Kidney tubule cell (primary cell): ENCODE data around the gene UMODL1.

ENCODE experiments used
- DNase-seq: peaks from one replicate; pipeline ENCODE4 v3.0.0-alpha.2; 2018; ENCODE audit warnings: low spot score

UMODL1 gene

GRCh38 chr21:42080788-42081083, 9.6 kb downstream of the UMODL1 start:
- peak; percentile 27 for DNase-seq

- DNase-seq, result no peak
Measured at GRCh38 chr21:42081138-42081537, 10.0 kb downstream of the UMODL1 start.

GRCh38 chr21:42081931-42082381, 10.8 kb downstream of the UMODL1 start:
- DNase-seq, result no peak

GRCh38 chr21:42082501-42083360, 11.6 kb downstream of the UMODL1 start:
- no peak for DNase-seq

- no peak for DNase-seq
Measured at GRCh38 chr21:42083361-42083690, 12.2 kb downstream of the UMODL1 start.

GRCh38 chr21:42084079-42084478, 13.0 kb downstream of the UMODL1 start:
- no peak for DNase-seq

GRCh38 chr21:42085246-42086077, 14.3 kb downstream of the UMODL1 start:
- no peak for DNase-seq

- no peak for DNase-seq
Measured at GRCh38 chr21:42086969-42087368, 15.9 kb downstream of the UMODL1 start.

- DNase-seq, result no peak
Measured at GRCh38 chr21:42088148-42088547, 17.0 kb downstream of the UMODL1 start.

GRCh38 chr21:42088658-42089057, 17.5 kb downstream of the UMODL1 start:
- no peak for DNase-seq

- DNase-seq, result no peak
Measured at GRCh38 chr21:42089093-42089631, 18.0 kb downstream of the UMODL1 start.

GRCh38 chr21:42089665-42090310, 18.7 kb downstream of the UMODL1 start:
- no peak for DNase-seq

- DNase-seq, result peak; percentile 47
Measured at GRCh38 chr21:42091899-42092508, 20.9 kb downstream of the UMODL1 start.

GRCh38 chr21:42092771-42093170, 21.7 kb downstream of the UMODL1 start:
- no peak for DNase-seq

- DNase-seq, result no peak
Measured at GRCh38 chr21:42093186-42093585, 22.1 kb downstream of the UMODL1 start.

GRCh38 chr21:42093991-42094421, 22.9 kb downstream of the UMODL1 start:
- peak; percentile 98 for DNase-seq

GRCh38 chr21:42094811-42095210, 23.7 kb downstream of the UMODL1 start:
- no peak for DNase-seq

GRCh38 chr21:42095581-42095980, 24.5 kb downstream of the UMODL1 start:
- no peak for DNase-seq

- DNase-seq, result no peak
Measured at GRCh38 chr21:42096566-42096965, 25.4 kb downstream of the UMODL1 start.

GRCh38 chr21:42097274-42097673, 26.2 kb downstream of the UMODL1 start:
- DNase-seq, result no peak

- DNase-seq, result peak; percentile 97
Measured at GRCh38 chr21:42097860-42098454, 26.8 kb downstream of the UMODL1 start.
